ENCODE measurements around the gene SLC9A9.

The SLC9A9 gene

GRCh38 chr3:143273975-143274690 lies 574.1 kb downstream of the SLC9A9 start:
- no peak overlapping the region for H3K4me3 ChIP-seq (ENCODE audit: low read length)
- no peaks in the 10 kb centered on the region for H3K36me3 ChIP-seq (ENCODE audit: insufficient read depth, low read length)
- H3K9ac ChIP-seq (ENCODE audit: low read depth, low read length), result no peak overlapping the region
- no peak overlapping the region for H3K4me2 ChIP-seq (ENCODE audit: low read length)
- H3K27me3 ChIP-seq (ENCODE audit: control insufficient read depth, insufficient read depth, low read length), result no peaks in the 10 kb centered on the region
- H3K9me3 ChIP-seq (replicated peaks; ENCODE audit: low read length), result no peaks in the 10 kb centered on the region
- H3K4me1 ChIP-seq (ENCODE audit: control insufficient read depth, insufficient read depth, low read length), result no peaks in the 10 kb centered on the region

- H3K4me1 ChIP-seq (ENCODE audit: control insufficient read depth, insufficient read depth, low read length), result peaks cover 3% of the 10 kb centered on the region
- no peak overlapping the region for H3K4me3 ChIP-seq (ENCODE audit: low read length)
- H3K9me3 ChIP-seq (replicated peaks; ENCODE audit: low read length), result no peaks in the 10 kb centered on the region
- no peak overlapping the region for H3K4me2 ChIP-seq (ENCODE audit: low read length)
- H3K36me3 ChIP-seq (ENCODE audit: insufficient read depth, low read length), result no peaks in the 10 kb centered on the region
- H3K27me3 ChIP-seq (ENCODE audit: control insufficient read depth, insufficient read depth, low read length), result no peaks in the 10 kb centered on the region
- no peak overlapping the region for H3K9ac ChIP-seq (ENCODE audit: low read depth, low read length)
These were observed 577.1 kb downstream of the SLC9A9 start for GRCh38 chr3:143271136-143271535.

GRCh38 chr3:143269741-143270140 lies 578.5 kb downstream of the SLC9A9 start:
- H3K27me3 ChIP-seq (ENCODE audit: control insufficient read depth, insufficient read depth, low read length), result no peaks in the 10 kb centered on the region
- H3K9me3 ChIP-seq (replicated peaks; ENCODE audit: low read length), result no peaks in the 10 kb centered on the region
- H3K4me3 ChIP-seq (ENCODE audit: low read length), result no peak overlapping the region
- no peaks in the 10 kb centered on the region for H3K36me3 ChIP-seq (ENCODE audit: insufficient read depth, low read length)
- no peak overlapping the region for H3K4me2 ChIP-seq (ENCODE audit: low read length)
- H3K4me1 ChIP-seq (ENCODE audit: control insufficient read depth, insufficient read depth, low read length), result peaks cover 3% of the 10 kb centered on the region
- no peak overlapping the region for H3K9ac ChIP-seq (ENCODE audit: low read depth, low read length)

GRCh38 chr3:143267989-143268388 lies 580.3 kb downstream of the SLC9A9 start:
- H3K4me2 ChIP-seq (ENCODE audit: low read length), result no peak overlapping the region
- H3K9ac ChIP-seq (ENCODE audit: low read depth, low read length), result no peak overlapping the region
- peaks cover 3% of the 10 kb centered on the region for H3K4me1 ChIP-seq (ENCODE audit: control insufficient read depth, insufficient read depth, low read length)

GRCh38 chr3:143266927-143267326 lies 581.3 kb downstream of the SLC9A9 start:
- H3K27me3 ChIP-seq (ENCODE audit: control insufficient read depth, insufficient read depth, low read length), result no peaks in the 10 kb centered on the region
- H3K9me3 ChIP-seq (replicated peaks; ENCODE audit: low read length), result no peaks in the 10 kb centered on the region
- H3K4me1 ChIP-seq (ENCODE audit: control insufficient read depth, insufficient read depth, low read length), result peaks cover 3% of the 10 kb centered on the region
- H3K36me3 ChIP-seq (ENCODE audit: insufficient read depth, low read length), result no peaks in the 10 kb centered on the region
- H3K9ac ChIP-seq (ENCODE audit: low read depth, low read length), result no peak overlapping the region
- H3K4me2 ChIP-seq (ENCODE audit: low read length), result no peak overlapping the region
- no peak overlapping the region for H3K4me3 ChIP-seq (ENCODE audit: low read length)

More at GRCh38 chr3:143267989-143268388, 580.3 kb downstream of the SLC9A9 start:
- no peaks in the 10 kb centered on the region for H3K27me3 ChIP-seq (ENCODE audit: control insufficient read depth, insufficient read depth, low read length)
- no peaks in the 10 kb centered on the region for H3K36me3 ChIP-seq (ENCODE audit: insufficient read depth, low read length)
- H3K9me3 ChIP-seq (replicated peaks; ENCODE audit: low read length), result no peaks in the 10 kb centered on the region
- H3K4me3 ChIP-seq (ENCODE audit: low read length), result no peak overlapping the region

- Histone ChIP-seq H3K4me2 (ENCODE audit: low read length) (no peak overlapping the region), H3K4me3 (ENCODE audit: low read length) (no peak overlapping the region), H3K27me3 (ENCODE audit: control insufficient read depth, insufficient read depth, low read length) (no peaks in the 10 kb centered on the region), H3K4me1 (ENCODE audit: control insufficient read depth, insufficient read depth, low read length) (peaks cover 3% of the 10 kb centered on the region), H3K36me3 (ENCODE audit: insufficient read depth, low read length) (no peaks in the 10 kb centered on the region), H3K9me3 (replicated peaks; ENCODE audit: low read length) (no peaks in the 10 kb centered on the region), H3K9ac (ENCODE audit: low read depth, low read length) (no peak overlapping the region)
These were observed 581.8 kb downstream of the SLC9A9 start for GRCh38 chr3:143266511-143266910.

- H3K27me3 ChIP-seq (ENCODE audit: control insufficient read depth, insufficient read depth, low read length), result no peaks in the 10 kb centered on the region
- no peaks in the 10 kb centered on the region for H3K36me3 ChIP-seq (ENCODE audit: insufficient read depth, low read length)
These were observed 582.7 kb downstream of the SLC9A9 start for GRCh38 chr3:143265501-143266070.

GRCh38 chr3:143263852-143264513 lies 584.3 kb downstream of the SLC9A9 start:
- H3K4me2 ChIP-seq (ENCODE audit: low read length), result no peak overlapping the region
- H3K4me3 ChIP-seq (ENCODE audit: low read length), result no peak overlapping the region
- no peak overlapping the region for H3K9ac ChIP-seq (ENCODE audit: low read depth, low read length)
- H3K9me3 ChIP-seq (replicated peaks; ENCODE audit: low read length), result no peaks in the 10 kb centered on the region
- H3K36me3 ChIP-seq (ENCODE audit: insufficient read depth, low read length), result no peaks in the 10 kb centered on the region
- H3K27me3 ChIP-seq (ENCODE audit: control insufficient read depth, insufficient read depth, low read length), result no peaks in the 10 kb centered on the region
- peaks cover 3% of the 10 kb centered on the region for H3K4me1 ChIP-seq (ENCODE audit: control insufficient read depth, insufficient read depth, low read length)

More at GRCh38 chr3:143265501-143266070, 582.7 kb downstream of the SLC9A9 start:
- Histone ChIP-seq H3K4me2 (ENCODE audit: low read length) (no peak overlapping the region), H3K4me3 (ENCODE audit: low read length) (no peak overlapping the region), H3K4me1 (ENCODE audit: control insufficient read depth, insufficient read depth, low read length) (peaks cover 3% of the 10 kb centered on the region), H3K9me3 (replicated peaks; ENCODE audit: low read length) (no peaks in the 10 kb centered on the region), H3K9ac (ENCODE audit: low read depth, low read length) (no peak overlapping the region)

GRCh38 chr3:143261848-143262247 lies 586.4 kb downstream of the SLC9A9 start:
- Histone ChIP-seq H3K4me3 (ENCODE audit: low read length) (no peak overlapping the region), H3K4me1 (ENCODE audit: control insufficient read depth, insufficient read depth, low read length) (no peaks in the 10 kb centered on the region), H3K27me3 (ENCODE audit: control insufficient read depth, insufficient read depth, low read length) (no peaks in the 10 kb centered on the region), H3K36me3 (ENCODE audit: insufficient read depth, low read length) (no peaks in the 10 kb centered on the region), H3K9ac (ENCODE audit: low read depth, low read length) (no peak overlapping the region), H3K4me2 (ENCODE audit: low read length) (no peak overlapping the region), H3K9me3 (replicated peaks; ENCODE audit: low read length) (no peaks in the 10 kb centered on the region)

GRCh38 chr3:143258692-143259091 lies 589.6 kb downstream of the SLC9A9 start:
- Histone ChIP-seq H3K9ac (ENCODE audit: low read depth, low read length) (no peak overlapping the region), H3K36me3 (ENCODE audit: insufficient read depth, low read length) (no peaks in the 10 kb centered on the region), H3K4me2 (ENCODE audit: low read length) (no peak overlapping the region), H3K27me3 (ENCODE audit: control insufficient read depth, insufficient read depth, low read length) (no peaks in the 10 kb centered on the region), H3K9me3 (replicated peaks; ENCODE audit: low read length) (no peaks in the 10 kb centered on the region), H3K4me3 (ENCODE audit: low read length) (no peak overlapping the region), H3K4me1 (ENCODE audit: control insufficient read depth, insufficient read depth, low read length) (no peaks in the 10 kb centered on the region)

- Histone ChIP-seq H3K4me2 (ENCODE audit: low read length) (no peak overlapping the region), H3K9me3 (replicated peaks; ENCODE audit: low read length) (no peaks in the 10 kb centered on the region), H3K9ac (ENCODE audit: low read depth, low read length) (no peak overlapping the region), H3K4me1 (ENCODE audit: control insufficient read depth, insufficient read depth, low read length) (peaks cover 6% of the 10 kb centered on the region), H3K27me3 (ENCODE audit: control insufficient read depth, insufficient read depth, low read length) (no peaks in the 10 kb centered on the region), H3K36me3 (ENCODE audit: insufficient read depth, low read length) (no peaks in the 10 kb centered on the region), H3K4me3 (ENCODE audit: low read length) (no peak overlapping the region)
These were observed 591.9 kb downstream of the SLC9A9 start for GRCh38 chr3:143256416-143256815.

Measured in skeletal muscle satellite cell (primary cell).